Immature natural killer cell (primary cell): Measurements from ENCODE around the gene AFP. TPM values are rescaled to one million over a fixed set of nuclear protein-coding genes. Genes with fewer than 3 reads are reported as not detected.

Experiments used
- DNase-seq, 3 donors: peaks; one replicate each; pipeline ENCODE4 v3.0.0; 2022; ENCODE audit warnings: mixed read lengths in 1 of 3
- H3K27ac Mint-ChIP-seq, 6 donors: one replicate each; pipeline ENCODE4 v1.8.0; 2020; ENCODE audit warnings: mixed read lengths in 6 of 6, mild to moderate bottlenecking in 5 of 6, inconsistent platforms in 4 of 6, moderate library complexity in 3 of 6
- H3K27me3 Mint-ChIP-seq, 3 donors: one replicate each; pipeline ENCODE4 v1.8.0; 2020 to 2021; ENCODE audit warnings: low read depth in 3 of 3, mild to moderate bottlenecking in 3 of 3, mixed read lengths in 3 of 3, moderate library complexity in 3 of 3, inconsistent platforms in 1 of 3
- H3K36me3 Mint-ChIP-seq, 3 donors: one replicate each; pipeline ENCODE4 v1.8.0; 2020; ENCODE audit warnings: mixed read lengths in 3 of 3, inconsistent platforms in 2 of 3, mild to moderate bottlenecking in 2 of 3
- H3K4me1 Mint-ChIP-seq, 2 donors: one replicate each; pipeline ENCODE4 v1.8.0; 2020; ENCODE audit warnings: inconsistent platforms in 2 of 2, mild to moderate bottlenecking in 2 of 2, mixed read lengths in 2 of 2, moderate library complexity in 1 of 2
- H3K4me3 Mint-ChIP-seq, 5 donors: one replicate each; pipeline ENCODE4 v1.8.0; 2020; ENCODE audit warnings: mild to moderate bottlenecking in 5 of 5, mixed read lengths in 5 of 5, inconsistent platforms in 3 of 5, moderate library complexity in 3 of 5
- H3K9me3 Mint-ChIP-seq, 6 donors: one replicate each; pipeline ENCODE4 v1.8.0; 2020; ENCODE audit warnings: mild to moderate bottlenecking in 6 of 6, mixed read lengths in 6 of 6, inconsistent platforms in 4 of 6, moderate library complexity in 3 of 6
- polyA plus RNA-seq, 3 donors: library from polyadenylated mRNA; unstranded; fragments of 300-500 nt; fragmentation: Illumina TruSeq; gene quantifications; one replicate each; pipeline ENCODE4 v1.2.3, GENCODE V29; 2021

AFP gene
- polyA plus RNA-seq, 3 donors from 2014 or later = not detected

GRCh38 chr4:73436674-73437557, 895 bp downstream of the AFP start:
- Mint-ChIP-seq H3K36me3 (no peaks in the 10 kb centered on the region), H3K4me3 (no peak overlapping the region), H3K27ac (no peak overlapping the region), H3K4me1 (no peaks in the 10 kb centered on the region), H3K9me3 (peaks cover 0 to 4% (median 0%) of the 10 kb centered on the region in 6 donors), H3K27me3 (no peaks in the 10 kb centered on the region)
- DNase-seq = no peak

- Mint-ChIP-seq H3K36me3 (no peaks in the 10 kb centered on the region), H3K4me3 (no peak overlapping the region), H3K27ac (no peak overlapping the region), H3K9me3 (peaks cover 0 to 4% (median 0%) of the 10 kb centered on the region in 6 donors), H3K4me1 (no peaks in the 10 kb centered on the region), H3K27me3 (no peaks in the 10 kb centered on the region)
- no peak for DNase-seq
These were observed 1.5 kb downstream of the AFP start for GRCh38 chr4:73437558-73437956.

- Mint-ChIP-seq H3K4me1 (no peaks in the 10 kb centered on the region), H3K4me3 (no peak overlapping the region), H3K27me3 (no peaks in the 10 kb centered on the region), H3K36me3 (no peaks in the 10 kb centered on the region), H3K9me3 (peaks cover 0 to 4% (median 0%) of the 10 kb centered on the region in 6 donors), H3K27ac (no peak overlapping the region)
- DNase-seq = no peak
These were observed 2.0 kb downstream of the AFP start for GRCh38 chr4:73438048-73438447.

GRCh38 chr4:73438582-73439215, 2.7 kb downstream of the AFP start:
- Mint-ChIP-seq H3K36me3 (no peaks in the 10 kb centered on the region), H3K4me1 (no peaks in the 10 kb centered on the region), H3K27me3 (no peaks in the 10 kb centered on the region)

GRCh38 chr4:73439445-73439844, 3.4 kb downstream of the AFP start:
- no peaks in the 10 kb centered on the region for H3K4me1 Mint-ChIP-seq
- H3K9me3 Mint-ChIP-seq = peaks cover 0 to 4% (median 0%) of the 10 kb centered on the region in 6 donors
- no peak overlapping the region for H3K4me3 Mint-ChIP-seq

More at GRCh38 chr4:73438582-73439215, 2.7 kb downstream of the AFP start:
- peaks cover 0 to 4% (median 0%) of the 10 kb centered on the region in 6 donors for H3K9me3 Mint-ChIP-seq
- H3K4me3 Mint-ChIP-seq = no peak overlapping the region
- no peak for DNase-seq
- H3K27ac Mint-ChIP-seq = no peak overlapping the region

GRCh38 chr4:73439991-73440390, 4.0 kb downstream of the AFP start:
- Mint-ChIP-seq H3K27me3 (no peaks in the 10 kb centered on the region), H3K9me3 (peaks cover 0 to 4% (median 0%) of the 10 kb centered on the region in 6 donors), H3K4me3 (no peak overlapping the region), H3K4me1 (no peaks in the 10 kb centered on the region), H3K27ac (no peak overlapping the region), H3K36me3 (no peaks in the 10 kb centered on the region)
- DNase-seq = no peak

More at GRCh38 chr4:73439445-73439844, 3.4 kb downstream of the AFP start:
- no peak for DNase-seq
- H3K36me3 Mint-ChIP-seq = no peaks in the 10 kb centered on the region
- no peak overlapping the region for H3K27ac Mint-ChIP-seq
- H3K27me3 Mint-ChIP-seq = no peaks in the 10 kb centered on the region

- no peak overlapping the region for H3K27ac Mint-ChIP-seq
- H3K4me3 Mint-ChIP-seq = no peak overlapping the region
- H3K27me3 Mint-ChIP-seq = no peaks in the 10 kb centered on the region
- H3K9me3 Mint-ChIP-seq = peaks cover 0 to 4% (median 0%) of the 10 kb centered on the region in 6 donors
- DNase-seq = no peak
- no peaks in the 10 kb centered on the region for H3K4me1 Mint-ChIP-seq
- no peaks in the 10 kb centered on the region for H3K36me3 Mint-ChIP-seq
These were observed 4.6 kb downstream of the AFP start for GRCh38 chr4:73440653-73441052.

- Mint-ChIP-seq H3K9me3 (peaks cover 0 to 4% (median 0%) of the 10 kb centered on the region in 6 donors), H3K36me3 (no peaks in the 10 kb centered on the region), H3K27me3 (peaks cover 0 to 2% (median 0%) of the 10 kb centered on the region in 3 donors), H3K27ac (no peak overlapping the region), H3K4me1 (no peaks in the 10 kb centered on the region), H3K4me3 (no peak overlapping the region)
- DNase-seq = no peak
These were observed 6.3 kb downstream of the AFP start for GRCh38 chr4:73442275-73442674.

GRCh38 chr4:73443224-73443623, 7.2 kb downstream of the AFP start:
- Mint-ChIP-seq H3K27ac (no peak overlapping the region), H3K36me3 (no peaks in the 10 kb centered on the region), H3K9me3 (peaks cover 0 to 4% (median 0%) of the 10 kb centered on the region in 6 donors), H3K4me3 (no peak overlapping the region), H3K4me1 (no peaks in the 10 kb centered on the region), H3K27me3 (peaks cover 0 to 3% (median 2%) of the 10 kb centered on the region in 3 donors)
- no peak for DNase-seq

GRCh38 chr4:73445383-73446335, 9.6 kb downstream of the AFP start:
- Mint-ChIP-seq H3K36me3 (no peaks in the 10 kb centered on the region), H3K4me1 (no peaks in the 10 kb centered on the region), H3K27ac (no peak overlapping the region), H3K4me3 (no peak overlapping the region), H3K9me3 (peaks cover 0 to 4% (median 0%) of the 10 kb centered on the region in 6 donors), H3K27me3 (peaks cover 0 to 3% (median 2%) of the 10 kb centered on the region in 3 donors)
- no peak for DNase-seq

GRCh38 chr4:73446336-73446938, 10.4 kb downstream of the AFP start:
- no peaks in the 10 kb centered on the region for H3K4me1 Mint-ChIP-seq
- H3K4me3 Mint-ChIP-seq = no peak overlapping the region
- no peak overlapping the region for H3K27ac Mint-ChIP-seq
- no peak for DNase-seq
- peaks cover 0 to 4% (median 0%) of the 10 kb centered on the region in 6 donors for H3K9me3 Mint-ChIP-seq
- H3K27me3 Mint-ChIP-seq = peaks cover 0 to 3% (median 2%) of the 10 kb centered on the region in 3 donors
- no peaks in the 10 kb centered on the region for H3K36me3 Mint-ChIP-seq

- no peak overlapping the region for H3K4me3 Mint-ChIP-seq
- no peak overlapping the region for H3K27ac Mint-ChIP-seq
- H3K27me3 Mint-ChIP-seq = peaks cover 0 to 3% (median 2%) of the 10 kb centered on the region in 3 donors
- no peaks in the 10 kb centered on the region for H3K36me3 Mint-ChIP-seq
- H3K9me3 Mint-ChIP-seq = peaks cover 0 to 4% (median 0%) of the 10 kb centered on the region in 6 donors
- no peaks in the 10 kb centered on the region for H3K4me1 Mint-ChIP-seq
- no peak for DNase-seq
These were observed 11.7 kb downstream of the AFP start for GRCh38 chr4:73447671-73448070.
